GM21367 (cell line): ENCODE results near the gene OR56B4.
"Not testable (repeated sequence)": the region's sequence is repeated elsewhere in the genome, so short reads cannot be mapped to it uniquely, and the experiment has no call there.

Source experiments
- ATAC-seq: cut with Tn5 transposase; IDR thresholded peaks from one replicate; pipeline ENCODE4 v1.9.1; 2021; ENCODE audit not compliant: unreplicated experiment

Gene OR56B4, protein sequence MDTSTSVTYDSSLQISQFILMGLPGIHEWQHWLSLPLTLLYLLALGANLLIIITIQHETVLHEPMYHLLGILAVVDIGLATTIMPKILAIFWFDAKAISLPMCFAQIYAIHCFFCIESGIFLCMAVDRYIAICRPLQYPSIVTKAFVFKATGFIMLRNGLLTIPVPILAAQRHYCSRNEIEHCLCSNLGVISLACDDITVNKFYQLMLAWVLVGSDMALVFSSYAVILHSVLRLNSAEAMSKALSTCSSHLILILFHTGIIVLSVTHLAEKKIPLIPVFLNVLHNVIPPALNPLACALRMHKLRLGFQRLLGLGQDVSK

DNA sequence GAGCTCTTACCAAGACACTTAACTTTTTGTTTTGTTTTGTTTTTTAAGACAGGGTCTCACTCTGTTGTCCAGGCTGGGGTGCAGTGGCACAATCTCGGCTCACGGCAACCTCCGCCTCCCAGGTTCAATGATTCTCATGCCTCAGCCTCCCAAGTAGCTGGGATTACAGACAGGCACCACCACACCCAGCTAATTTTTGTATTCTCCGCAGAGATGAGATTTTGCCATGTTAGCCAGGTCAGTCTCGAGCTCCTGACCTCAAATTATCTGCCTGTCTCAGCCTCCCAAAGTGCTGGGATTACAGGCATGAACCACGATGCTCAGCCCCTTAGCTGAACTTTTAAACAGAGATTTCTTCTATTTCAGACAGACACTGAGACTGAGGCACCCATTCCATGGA lies at the start of gene OR56B4:
Gene OR56B4, plus strand, starts transcription at position 301 of the 400 bp plus-strand sequence. Its CDS starts 95 bp downstream, at position 396.
- ATAC-seq = not testable (repeated sequence)

DNA sequence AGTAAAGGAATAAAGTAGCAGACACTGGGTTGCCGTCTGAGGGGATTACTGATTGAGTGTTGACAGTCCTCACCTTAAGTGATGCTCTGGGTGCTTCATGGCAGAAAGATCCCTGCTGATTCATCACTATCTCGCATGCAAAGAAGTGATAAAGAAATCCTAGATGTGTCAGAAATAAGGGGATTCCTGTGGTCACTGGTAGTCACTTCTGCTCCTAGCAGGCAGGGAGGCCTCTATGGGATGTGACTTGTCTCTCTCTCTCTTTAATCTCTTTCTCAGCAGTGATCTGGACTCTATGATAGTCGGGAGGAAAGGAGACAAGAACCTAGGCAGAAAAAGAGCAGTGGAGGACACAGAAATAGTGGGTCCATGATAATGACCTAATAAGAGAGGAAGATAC lies 46.0 kb upstream of the OR56B4 start:
- no peak for ATAC-seq

GRCh38 chr11:6062691-6063358 lies 44.7 kb upstream of the OR56B4 start:
- ATAC-seq = no peak

DNA sequence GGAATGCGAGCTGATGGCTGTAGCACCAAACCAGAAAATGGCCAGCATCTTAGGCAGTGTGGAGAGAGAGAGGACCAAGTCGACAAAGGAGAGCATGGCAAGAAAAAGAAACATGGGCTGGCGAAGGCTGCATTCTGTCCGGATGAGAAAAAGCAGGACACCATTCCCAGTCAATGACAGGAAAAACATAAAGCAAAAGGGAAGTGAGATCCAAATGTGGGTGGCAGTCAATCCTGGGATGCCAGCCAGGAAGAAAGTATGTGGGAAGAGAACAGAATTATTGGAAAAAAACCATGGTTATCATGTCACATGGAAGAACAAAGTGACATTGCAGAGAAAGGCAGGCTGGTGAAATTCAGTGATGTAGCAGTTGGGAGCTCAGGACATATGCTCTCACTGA lies 40.0 kb upstream of the OR56B4 start:
- ATAC-seq = no peak

GRCh38 chr11:6076443-6076842 lies 31.0 kb upstream of the OR56B4 start:
- ATAC-seq = not testable (repeated sequence)

DNA sequence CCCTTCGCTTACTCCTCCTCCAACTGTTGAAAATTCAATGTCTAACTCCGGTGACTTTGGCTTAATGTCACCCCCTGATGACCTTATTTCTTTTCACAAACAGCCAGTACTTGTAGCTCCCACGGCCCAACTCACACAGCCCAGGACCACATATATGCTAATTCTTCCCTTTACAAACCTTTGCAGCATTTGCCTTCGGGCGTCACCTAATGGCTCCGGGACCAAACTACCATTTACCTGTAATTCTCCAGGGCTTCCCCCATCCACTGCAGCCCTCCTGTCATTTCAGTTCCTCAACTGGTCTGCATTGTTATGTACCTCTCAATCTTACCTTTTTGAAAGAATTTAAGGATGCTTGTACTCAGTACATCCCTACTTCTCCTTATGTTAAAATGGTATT lies 29.8 kb upstream of the OR56B4 start:
- no peak for ATAC-seq

DNA sequence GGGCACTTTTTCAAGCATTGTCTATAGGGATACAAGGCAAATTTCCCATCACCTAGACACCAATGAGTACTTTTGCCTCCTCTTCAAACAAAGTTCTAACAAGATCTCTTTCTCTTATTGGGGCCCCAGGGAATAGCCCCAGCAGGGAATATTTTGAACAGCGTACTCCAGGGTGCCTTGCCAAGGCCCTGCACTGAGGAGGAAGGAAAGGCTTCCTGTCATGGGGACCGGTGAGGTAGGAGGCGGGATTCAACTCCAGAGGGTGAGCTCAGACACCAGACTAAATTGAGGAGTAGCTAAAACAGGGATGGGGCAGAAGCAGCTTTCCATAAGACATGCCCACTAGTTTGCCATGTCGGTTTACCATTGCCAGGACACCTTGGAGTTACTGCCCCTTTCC lies 28.0 kb upstream of the OR56B4 start:
- no peak for ATAC-seq

DNA sequence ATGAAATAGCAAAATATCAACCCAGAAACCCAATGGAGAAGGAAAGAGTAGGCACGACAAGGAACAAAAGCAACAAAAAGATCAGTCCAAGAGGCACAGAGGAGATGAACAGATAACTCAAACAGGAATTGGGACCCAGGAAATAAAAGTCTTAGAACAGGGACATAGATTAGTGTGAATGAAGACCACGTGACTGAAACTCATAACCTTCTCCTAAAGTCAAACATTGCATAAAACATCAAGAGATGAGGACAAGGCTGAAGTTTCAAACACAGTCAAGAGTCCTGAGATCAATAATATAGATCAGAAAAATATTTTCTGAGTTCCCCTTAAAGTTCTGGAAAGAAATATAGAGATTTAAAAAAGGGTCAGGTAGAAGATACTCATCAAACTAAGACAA lies 24.4 kb upstream of the OR56B4 start:
- ATAC-seq = no peak

- ATAC-seq = no peak
Observed at GRCh38 chr11:6084587-6084986, 22.9 kb upstream of the OR56B4 start.

DNA sequence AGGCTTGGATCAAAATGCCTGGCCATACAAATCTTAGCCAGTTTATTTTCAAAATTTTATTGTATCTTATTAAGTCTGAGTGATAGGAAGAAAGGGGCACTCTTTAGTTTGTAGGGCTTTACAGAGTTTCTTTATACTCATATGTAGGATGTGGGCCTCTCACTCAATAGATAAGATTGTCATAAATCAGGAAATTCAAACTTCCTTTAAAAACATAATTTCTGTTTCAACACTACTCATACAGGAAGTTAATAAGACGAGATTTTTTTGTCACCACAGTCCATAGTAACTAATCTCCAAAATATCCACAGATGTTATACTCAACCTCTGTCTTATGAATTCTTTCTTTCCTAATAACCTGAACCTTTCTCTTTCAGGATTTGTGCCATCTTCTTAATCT lies 13.3 kb upstream of the OR56B4 start:
- ATAC-seq = no peak

- ATAC-seq = no peak
Observed at GRCh38 chr11:6095798-6096197, 11.7 kb upstream of the OR56B4 start.

DNA sequence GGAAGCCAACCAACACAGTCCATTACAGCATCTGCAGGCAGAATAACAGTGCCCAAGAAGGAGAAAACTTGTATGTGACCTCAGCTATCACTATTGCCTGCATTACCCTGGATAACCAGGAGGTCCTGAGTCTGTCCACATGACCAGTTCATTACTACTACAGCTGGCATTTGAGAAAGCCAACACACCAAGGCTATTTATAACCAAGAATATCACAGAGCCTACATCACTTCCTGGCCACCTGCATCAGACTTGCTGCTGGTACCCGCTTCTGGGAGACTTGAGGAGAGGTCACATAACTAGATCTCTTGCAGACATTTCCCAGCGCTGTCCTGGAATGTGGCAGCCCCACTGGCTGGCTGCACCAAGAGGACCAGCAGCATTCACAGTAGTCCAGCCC lies 11.1 kb upstream of the OR56B4 start:
- ATAC-seq = no peak

DNA sequence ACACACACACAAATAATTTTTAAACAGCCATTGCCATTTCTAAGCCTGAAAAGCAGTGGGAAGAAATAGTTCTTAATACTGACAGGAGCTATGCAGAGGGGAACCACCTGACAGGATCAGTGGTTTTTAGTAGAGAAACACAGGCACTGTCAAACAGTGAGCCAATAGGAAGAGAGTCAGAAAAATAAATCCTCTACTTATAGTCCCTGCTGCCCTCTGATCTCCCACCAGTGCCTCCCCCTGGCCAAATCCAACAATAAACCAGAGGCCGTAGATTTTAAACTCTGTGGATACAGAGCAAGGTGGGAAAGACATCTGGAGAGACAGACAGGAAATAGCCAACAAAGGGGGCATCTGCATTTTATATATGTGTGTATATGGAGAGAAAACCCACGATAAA lies 7.9 kb upstream of the OR56B4 start:
- no peak for ATAC-seq

- no peak for ATAC-seq
Observed at GRCh38 chr11:6110011-6110410, 2.5 kb downstream of the OR56B4 start.

DNA sequence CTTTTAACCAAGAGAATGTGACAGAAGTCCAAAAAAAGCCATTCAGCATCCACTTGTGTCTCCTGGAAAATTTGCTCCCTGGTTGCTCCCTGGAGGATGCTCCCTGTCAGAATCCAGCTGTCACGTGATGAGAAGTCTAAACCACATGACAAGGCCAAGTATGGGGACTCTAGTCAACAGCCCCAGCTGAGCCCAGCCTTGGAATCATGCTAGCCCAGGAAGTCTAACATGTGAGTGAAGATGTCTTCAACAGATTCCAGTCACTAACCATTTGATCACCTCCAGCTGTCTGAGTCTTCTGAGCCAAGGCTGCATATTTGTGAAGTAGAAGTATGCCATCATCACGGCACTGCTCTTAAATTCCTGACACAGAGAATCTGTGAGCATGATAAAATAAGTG lies 4.2 kb downstream of the OR56B4 start:
- ATAC-seq = no peak

GRCh38 chr11:6116638-6117037 lies 9.2 kb downstream of the OR56B4 start:
- no peak for ATAC-seq

DNA sequence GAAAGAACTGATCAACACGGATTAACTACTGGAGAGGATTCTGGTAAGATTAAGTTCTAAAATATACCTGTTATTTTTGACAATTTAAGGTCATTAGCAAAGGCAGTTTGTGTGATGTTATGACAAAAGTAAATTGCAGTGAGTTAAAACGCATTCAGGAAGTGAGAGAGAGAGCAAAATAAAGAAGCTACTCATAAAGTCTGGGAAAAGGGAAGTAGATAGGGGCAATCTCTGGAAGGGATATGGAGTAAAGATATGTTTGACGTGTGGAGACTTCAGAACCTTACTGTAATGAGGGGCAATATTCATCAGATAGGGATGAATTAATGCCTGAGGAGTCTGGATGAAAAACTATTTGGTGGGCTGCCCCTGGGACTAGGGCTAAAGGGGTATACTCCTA lies 16.8 kb downstream of the OR56B4 start:
- ATAC-seq = no peak

- ATAC-seq = no peak
Observed at GRCh38 chr11:6127881-6128280, 20.4 kb downstream of the OR56B4 start.

DNA sequence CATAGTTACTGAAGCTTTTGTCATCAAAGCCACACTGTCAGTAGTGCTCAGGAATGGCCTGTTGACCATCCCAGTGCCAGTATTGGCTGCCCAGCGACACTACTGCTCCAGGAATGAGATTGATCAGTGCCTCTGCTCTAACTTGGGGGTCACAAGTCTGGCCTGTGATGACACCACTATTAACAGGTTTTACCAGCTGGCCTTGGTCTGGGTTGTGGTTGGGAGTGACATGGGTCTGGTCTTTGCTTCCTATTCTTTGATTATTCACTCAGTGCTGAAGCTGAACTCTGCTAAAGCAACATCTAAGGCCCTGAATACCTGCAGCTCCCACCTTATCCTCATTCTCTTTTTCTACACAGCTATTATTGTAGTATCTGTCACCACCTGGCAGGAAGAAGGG lies 21.5 kb downstream of the OR56B4 start:
- ATAC-seq = no peak

- no peak for ATAC-seq
Observed at GRCh38 chr11:6129635-6130034, 22.2 kb downstream of the OR56B4 start.

GRCh38 chr11:6132431-6132830 lies 24.9 kb downstream of the OR56B4 start:
- no peak for ATAC-seq

DNA sequence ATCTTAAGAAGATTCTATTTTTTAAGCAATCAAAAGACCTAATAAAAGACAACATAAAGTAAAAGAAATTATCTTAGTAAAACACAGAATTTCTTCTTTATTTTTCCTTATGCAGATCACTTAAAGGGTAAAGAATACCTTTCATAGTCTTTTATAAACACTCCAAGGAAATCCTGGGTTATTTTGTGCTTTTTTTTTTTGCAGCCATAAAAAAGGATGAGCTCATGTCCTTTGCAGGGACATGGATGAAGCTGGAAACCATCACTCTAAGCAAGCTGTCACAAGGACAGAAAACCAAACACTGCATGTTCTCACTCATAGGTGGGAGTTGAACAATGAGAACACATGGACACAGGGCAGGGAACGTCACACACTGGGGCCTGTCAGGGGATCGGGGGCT lies 28.5 kb downstream of the OR56B4 start:
- ATAC-seq = not testable (repeated sequence)

DNA sequence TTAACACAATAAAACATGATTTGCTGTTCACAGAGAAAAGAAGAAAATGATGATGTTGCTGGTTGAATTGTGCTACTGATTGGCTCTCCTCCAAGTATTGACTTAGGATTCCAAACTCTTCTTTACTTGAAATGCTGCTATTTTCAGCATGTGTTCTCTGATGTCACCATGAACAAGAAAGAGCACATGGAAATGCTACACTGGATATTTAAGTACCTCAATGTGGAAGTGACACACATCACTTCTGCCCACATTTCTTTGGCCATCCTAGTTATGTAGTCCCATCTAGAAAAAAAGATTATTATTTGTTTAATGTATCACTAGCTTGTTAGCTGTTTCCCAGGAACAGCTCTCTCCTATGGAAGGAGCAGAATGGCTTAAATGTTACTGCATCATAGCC lies 35.5 kb downstream of the OR56B4 start:
- ATAC-seq = no peak
